ENCODE results near the gene ATP2B3. TPM values are rescaled to one million over a fixed set of nuclear protein-coding genes. Genes with fewer than 3 reads are reported as not detected.

ATP2B3 gene
- total RNA-seq = not detected in 2 replicates

DNA sequence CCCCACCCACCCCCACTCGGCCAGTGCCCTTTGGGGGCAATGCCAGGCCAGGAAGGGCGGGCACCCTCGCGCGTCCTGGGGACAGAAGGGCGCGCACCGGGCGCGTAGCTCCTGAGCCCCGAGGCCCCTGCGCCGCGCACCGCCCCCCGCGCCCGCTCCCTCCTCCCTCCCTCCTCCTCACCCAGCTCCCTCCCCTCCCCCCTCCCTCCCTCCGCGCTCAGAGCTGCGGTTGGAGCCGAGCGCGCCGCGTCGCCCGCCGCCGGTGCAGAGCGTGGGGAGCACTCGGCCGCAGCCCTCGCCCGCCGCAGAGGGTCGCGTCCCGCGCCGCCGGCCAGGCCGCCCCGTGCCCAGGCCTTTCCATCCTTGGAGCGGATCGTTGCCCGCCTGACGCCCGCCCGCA is at the start of gene ATP2B3:
Gene ATP2B3 (plus strand): TSS at position 220 of the 400 bp plus-strand sequence. CDS start 18,606 bp downstream, outside the sequence.
- peaks cover 18% of the 10 kb centered on the region for H3K27me3 Mint-ChIP-seq (ENCODE audit: low read depth)
- no peaks in the 10 kb centered on the region for H3K36me3 Mint-ChIP-seq (ENCODE audit: low read depth)
- DNase-seq (ENCODE audit: low spot score) = no peak
- no peak within 1 kb of the TSS for H3K4me3 Mint-ChIP-seq (ENCODE audit: low read depth)
- intact Hi-C loops (cut with micrococcal nuclease) = no loop called here
- no peaks in the 10 kb centered on the region for H3K9me3 Mint-ChIP-seq
- H3K27ac Mint-ChIP-seq = no peak within 1 kb of the TSS
- H3K4me1 Mint-ChIP-seq (ENCODE audit: low read depth) = no peaks in the 10 kb centered on the region

DNA sequence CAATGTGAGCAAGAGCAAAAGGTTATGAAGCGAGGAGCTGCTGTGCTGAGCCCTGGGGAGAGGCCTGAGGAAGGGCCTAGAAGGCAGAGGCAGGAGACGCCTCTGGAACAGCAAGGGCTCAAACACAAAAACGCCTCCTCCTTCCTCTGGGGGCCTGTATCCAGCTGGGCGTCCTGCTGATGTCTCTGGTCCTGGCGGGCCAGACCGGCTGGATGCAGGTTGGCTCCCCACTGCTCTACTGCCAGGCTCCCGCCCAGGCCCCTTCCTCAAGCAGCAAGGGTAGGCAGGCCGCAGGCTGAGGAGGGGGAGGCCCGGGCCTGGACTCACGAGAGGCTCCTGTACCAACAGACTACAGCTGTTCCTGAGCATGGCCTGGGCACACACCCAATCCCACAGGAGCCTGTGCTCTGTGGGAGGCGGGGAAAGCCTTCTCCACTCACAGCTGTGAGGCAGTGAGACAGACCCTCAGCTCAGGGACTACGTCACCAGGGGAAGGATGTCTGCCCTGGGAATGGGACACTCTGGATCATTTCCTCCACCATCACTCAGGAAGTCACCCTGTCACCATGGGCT is 49.3 kb upstream of the ATP2B3 start:
- Mint-ChIP-seq H3K4me3 (ENCODE audit: low read depth) (no peak overlapping the region), H3K27me3 (ENCODE audit: low read depth) (no peaks in the 10 kb centered on the region), H3K27ac (no peak overlapping the region), H3K36me3 (ENCODE audit: low read depth) (peaks cover 10% of the 10 kb centered on the region), H3K4me1 (ENCODE audit: low read depth) (peaks cover 2% of the 10 kb centered on the region), H3K9me3 (no peaks in the 10 kb centered on the region)
- intact Hi-C loops (cut with micrococcal nuclease) = no loop called here
- DNase-seq (ENCODE audit: low spot score) = no peak

DNA sequence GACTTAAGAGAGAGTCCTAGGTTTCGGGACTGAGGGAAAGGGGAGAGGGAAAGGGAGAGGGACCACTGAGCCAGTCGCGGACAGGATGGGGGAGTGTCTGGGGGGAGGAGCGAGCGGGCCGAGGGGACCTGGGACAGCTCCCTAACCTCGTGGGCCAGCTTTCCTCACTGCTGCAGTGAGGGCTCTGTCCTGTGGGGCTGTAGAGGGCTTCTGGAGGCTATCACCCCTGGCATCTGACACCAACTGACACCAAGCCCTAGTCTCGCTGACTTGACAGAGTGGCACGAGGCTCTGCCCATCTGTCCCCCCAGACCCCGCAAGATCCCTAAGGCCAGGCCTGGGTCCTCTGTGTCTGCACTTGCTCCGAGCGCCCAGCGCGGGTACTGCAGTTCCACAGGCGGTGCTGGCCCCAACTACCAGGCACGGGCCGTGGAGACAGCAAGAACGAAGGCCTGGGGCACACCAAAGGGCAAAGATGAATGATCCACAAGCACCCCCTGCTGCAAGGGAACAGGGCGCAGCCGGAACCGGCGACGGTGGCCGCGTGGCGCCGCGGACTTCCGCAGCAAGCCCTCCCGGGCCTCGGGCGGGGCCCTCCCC is 47.5 kb upstream of the ATP2B3 start:
- Mint-ChIP-seq H3K27ac (peak overlapping the region; percentile 72), H3K4me1 (ENCODE audit: low read depth) (peaks cover 2% of the 10 kb centered on the region), H3K9me3 (no peaks in the 10 kb centered on the region), H3K4me3 (ENCODE audit: low read depth) (peak overlapping the region; percentile 84), H3K27me3 (ENCODE audit: low read depth) (no peaks in the 10 kb centered on the region), H3K36me3 (ENCODE audit: low read depth) (peaks cover 7% of the 10 kb centered on the region)
- intact Hi-C loops (cut with micrococcal nuclease) = loop anchor here (5.0 kb wide), 2 partner anchors 127 to 513 kb away; partner anchors contain the start of gene CCNQ
- peak; percentile 12 for DNase-seq (ENCODE audit: low spot score)

DNA sequence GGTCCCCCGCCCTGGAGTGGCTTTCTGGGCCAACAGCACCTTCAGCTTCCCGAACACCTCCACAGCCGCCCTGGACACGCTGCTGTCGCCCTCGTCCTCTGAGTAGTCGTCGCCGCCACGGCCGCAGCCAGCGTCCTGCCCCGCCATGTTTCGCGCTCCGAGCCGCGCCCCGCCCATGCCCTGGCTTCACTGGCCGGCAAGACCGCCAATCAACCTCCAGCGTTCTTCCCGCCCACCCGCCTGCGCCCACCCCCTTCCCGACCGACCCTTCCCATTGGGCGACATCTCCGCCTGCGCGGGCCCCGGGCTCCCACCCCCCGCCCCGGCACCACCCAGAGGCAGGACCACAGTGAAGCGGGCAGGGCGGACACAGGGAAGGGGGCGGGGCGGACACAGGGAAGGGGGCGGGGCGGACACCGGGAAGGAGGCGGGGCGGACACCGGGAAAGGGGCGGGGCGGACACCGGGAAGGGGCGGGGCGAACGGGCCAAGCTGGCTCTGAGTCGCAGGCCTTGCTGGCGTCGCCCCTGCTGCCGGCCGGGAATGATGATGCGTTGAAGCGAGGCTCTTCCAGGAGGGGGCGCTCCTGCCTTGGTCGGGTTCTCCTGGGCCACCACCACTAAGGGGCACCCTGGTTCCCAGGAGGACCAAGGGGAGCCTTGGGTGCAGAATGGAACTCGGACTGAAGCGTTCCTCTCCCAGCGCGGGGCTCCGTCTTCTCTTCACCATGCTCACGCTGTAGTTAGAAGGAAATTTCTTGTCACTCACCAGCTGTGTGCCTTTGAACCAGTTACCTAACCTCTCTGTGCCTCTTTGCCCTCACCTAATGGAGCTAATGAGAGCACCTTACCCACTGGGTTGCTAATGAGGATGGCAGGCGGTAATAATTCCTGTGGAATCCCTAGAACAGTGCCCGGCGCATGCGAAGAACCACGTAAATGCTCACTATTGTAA is 46.8 kb upstream of the ATP2B3 start, which contains the start of gene HAUS7:
Gene HAUS7 (minus strand): TSS at position 166 of the 953 bp plus-strand sequence. CDS start 19 bp downstream, at position 147.
- Mint-ChIP-seq H3K9me3 (no peaks in the 10 kb centered on the region), H3K4me3 (ENCODE audit: low read depth) (peak within 1 kb of the TSS; percentile 84), H3K27me3 (ENCODE audit: low read depth) (no peaks in the 10 kb centered on the region), H3K36me3 (ENCODE audit: low read depth) (peaks cover 7% of the 10 kb centered on the region), H3K4me1 (ENCODE audit: low read depth) (peaks cover 2% of the 10 kb centered on the region), H3K27ac (peak within 1 kb of the TSS; percentile 72)
- DNase-seq (ENCODE audit: low spot score) = peak; percentile 81
- intact Hi-C loops (cut with micrococcal nuclease) = loop anchor here (1.0 to 5.0 kb wide), 3 partner anchors 37 to 513 kb away; partner anchors contain the start of gene CCNQ

DNA sequence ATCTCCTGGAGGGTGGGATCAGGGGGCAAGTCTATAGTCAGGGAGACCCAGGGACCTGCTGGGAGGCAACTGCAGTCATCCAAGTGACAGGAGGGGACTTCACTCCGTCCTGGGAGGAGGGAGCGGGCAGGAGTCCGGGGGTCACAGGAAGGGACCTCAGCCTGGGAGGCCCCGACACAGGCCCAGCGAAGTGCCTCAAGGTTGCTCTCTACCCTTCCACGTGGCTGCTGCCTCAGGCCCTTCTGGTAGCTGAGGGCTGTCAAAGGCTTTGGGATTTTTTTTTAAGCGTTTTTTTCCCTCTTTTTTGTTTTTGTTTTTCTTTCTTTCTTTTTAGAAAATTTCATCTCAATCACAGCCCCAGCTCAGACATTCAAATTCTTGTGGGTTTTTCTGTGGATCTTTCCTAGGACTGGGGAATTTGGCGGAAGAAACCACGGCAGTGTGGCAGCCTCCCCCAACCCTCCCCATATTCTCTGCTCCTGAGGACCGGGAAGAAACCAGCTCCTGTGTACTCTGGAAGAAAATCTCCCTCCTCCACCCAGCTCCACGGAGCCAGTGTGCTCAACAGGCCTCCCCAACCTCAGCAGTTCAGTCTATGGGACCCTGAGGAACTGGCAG is 45.7 kb upstream of the ATP2B3 start:
- H3K4me3 Mint-ChIP-seq (ENCODE audit: low read depth) = no peak overlapping the region
- H3K9me3 Mint-ChIP-seq = no peaks in the 10 kb centered on the region
- H3K27ac Mint-ChIP-seq = no peak overlapping the region

DNA sequence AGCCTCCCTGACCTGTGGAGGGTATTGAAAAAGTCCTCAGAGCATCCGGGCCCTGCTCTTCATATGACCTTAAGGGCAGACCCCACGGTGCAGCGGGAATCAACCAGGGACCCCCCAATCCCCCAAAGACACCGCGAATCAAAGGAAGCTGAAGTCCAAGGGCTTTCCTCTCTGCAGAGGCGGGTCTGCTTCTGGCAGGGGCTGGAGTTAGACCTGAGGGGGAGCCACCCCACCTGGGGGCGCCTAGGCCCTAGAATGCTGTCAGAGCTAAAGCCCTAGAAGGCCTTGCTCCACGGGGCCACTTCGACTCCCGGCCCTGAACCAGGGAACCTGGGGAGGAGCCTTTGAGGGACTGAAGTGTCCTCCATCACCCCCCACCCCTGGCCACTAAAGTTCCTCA is 44.3 kb upstream of the ATP2B3 start:
- DNase-seq (ENCODE audit: low spot score) = no peak
- no peaks in the 10 kb centered on the region for H3K9me3 Mint-ChIP-seq
- peaks cover 2% of the 10 kb centered on the region for H3K4me1 Mint-ChIP-seq (ENCODE audit: low read depth)
- intact Hi-C loops (cut with micrococcal nuclease) = loop anchor here (5.0 kb wide), 2 partner anchors 124 to 516 kb away; partner anchors contain the start of gene CCNQ
- H3K27ac Mint-ChIP-seq = no peak overlapping the region
- no peak overlapping the region for H3K4me3 Mint-ChIP-seq (ENCODE audit: low read depth)
- no peaks in the 10 kb centered on the region for H3K36me3 Mint-ChIP-seq (ENCODE audit: low read depth)
- H3K27me3 Mint-ChIP-seq (ENCODE audit: low read depth) = no peaks in the 10 kb centered on the region

More for the DNA sequence above, 45.7 kb upstream of the ATP2B3 start:
- DNase-seq (ENCODE audit: low spot score) = no peak
- Mint-ChIP-seq H3K4me1 (ENCODE audit: low read depth) (peaks cover 2% of the 10 kb centered on the region), H3K36me3 (ENCODE audit: low read depth) (peaks cover 7% of the 10 kb centered on the region), H3K27me3 (ENCODE audit: low read depth) (no peaks in the 10 kb centered on the region)
- intact Hi-C loops (cut with micrococcal nuclease) = loop anchor here (1.0 to 5.0 kb wide), 3 partner anchors 36 to 514 kb away; partner anchors contain the start of gene CCNQ

DNA sequence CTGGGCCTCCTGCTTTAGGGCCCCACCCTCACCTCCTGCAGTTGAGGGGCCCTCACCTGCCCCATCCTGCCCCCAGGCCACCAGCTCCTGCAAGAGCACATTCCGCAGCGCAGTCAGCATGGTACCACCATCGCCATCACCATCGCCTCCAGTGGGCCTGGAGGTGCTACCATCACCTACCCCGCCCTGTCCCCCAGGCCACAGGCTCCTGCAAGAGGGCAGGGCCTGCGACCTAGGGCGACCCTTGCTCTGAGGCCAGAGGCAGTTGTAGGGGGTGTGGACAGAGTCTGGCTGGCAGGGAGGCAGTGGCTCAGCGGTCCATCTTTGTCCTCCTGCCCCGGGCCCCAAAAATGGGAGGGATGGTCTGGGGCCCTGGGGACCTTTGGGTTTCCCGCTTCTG is 43.2 kb upstream of the ATP2B3 start:
- Mint-ChIP-seq H3K4me1 (ENCODE audit: low read depth) (peaks cover 2% of the 10 kb centered on the region), H3K27me3 (ENCODE audit: low read depth) (no peaks in the 10 kb centered on the region), H3K9me3 (no peaks in the 10 kb centered on the region), H3K27ac (no peak overlapping the region), H3K36me3 (ENCODE audit: low read depth) (no peaks in the 10 kb centered on the region), H3K4me3 (ENCODE audit: low read depth) (no peak overlapping the region)
- DNase-seq (ENCODE audit: low spot score) = no peak
- intact Hi-C loops (cut with micrococcal nuclease) = loop anchor here (5.0 kb wide), 2 partner anchors 123 to 517 kb away; partner anchors contain the start of gene CCNQ

DNA sequence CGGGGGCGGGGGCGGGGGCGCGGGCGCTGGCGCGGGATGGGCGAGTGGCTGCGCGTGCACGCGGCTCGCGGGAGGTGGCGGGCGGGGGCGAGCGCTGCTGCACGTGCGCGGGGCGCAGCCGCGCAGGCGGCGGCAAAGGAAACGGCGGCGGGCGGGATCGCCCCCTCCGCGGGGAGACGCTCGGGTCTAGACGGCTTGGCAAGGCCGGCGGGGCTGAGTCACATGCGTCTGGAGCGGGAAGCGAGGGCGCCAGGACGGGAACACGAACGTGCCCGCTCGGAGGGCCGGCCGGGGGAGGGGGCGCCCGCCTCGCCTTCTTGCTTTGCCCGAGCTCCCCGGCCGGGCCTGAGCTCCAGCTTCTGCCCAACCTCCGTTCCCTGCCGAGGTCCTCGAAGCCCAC is 42.7 kb upstream of the ATP2B3 start:
- DNase-seq (ENCODE audit: low spot score) = peak; percentile 9
- peaks cover 2% of the 10 kb centered on the region for H3K4me1 Mint-ChIP-seq (ENCODE audit: low read depth)
- H3K9me3 Mint-ChIP-seq = no peaks in the 10 kb centered on the region
- H3K4me3 Mint-ChIP-seq (ENCODE audit: low read depth) = no peak overlapping the region
- intact Hi-C loops (cut with micrococcal nuclease) = loop anchor here (5.0 kb wide), 2 partner anchors 123 to 517 kb away; partner anchors contain the start of gene CCNQ
- H3K27me3 Mint-ChIP-seq (ENCODE audit: low read depth) = no peaks in the 10 kb centered on the region
- H3K27ac Mint-ChIP-seq = no peak overlapping the region
- no peaks in the 10 kb centered on the region for H3K36me3 Mint-ChIP-seq (ENCODE audit: low read depth)

DNA sequence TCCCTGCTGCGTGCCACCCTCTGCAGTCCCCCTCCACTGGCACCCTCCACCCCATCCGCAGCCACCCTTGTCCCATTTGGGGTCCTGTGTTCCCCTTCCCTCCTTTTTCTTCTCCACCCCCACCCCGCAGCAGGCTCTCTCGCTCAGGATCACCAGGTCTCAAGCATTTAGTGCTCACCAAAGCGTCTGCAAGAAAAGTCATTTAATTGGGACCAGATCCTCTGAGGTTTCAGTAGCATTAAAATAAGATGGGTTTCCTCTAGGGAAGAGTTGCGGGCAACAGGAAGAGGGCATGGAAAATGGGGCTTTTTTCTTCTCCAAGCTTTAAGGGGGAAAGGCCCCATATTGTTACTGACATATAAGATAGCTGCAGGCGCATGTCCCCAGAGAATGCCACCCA is 42.2 kb upstream of the ATP2B3 start:
- intact Hi-C loops (cut with micrococcal nuclease) = no loop called here
- Mint-ChIP-seq H3K27me3 (ENCODE audit: low read depth) (no peaks in the 10 kb centered on the region), H3K4me3 (ENCODE audit: low read depth) (no peak overlapping the region), H3K36me3 (ENCODE audit: low read depth) (no peaks in the 10 kb centered on the region), H3K4me1 (ENCODE audit: low read depth) (peaks cover 2% of the 10 kb centered on the region), H3K9me3 (no peaks in the 10 kb centered on the region), H3K27ac (no peak overlapping the region)
- no peak for DNase-seq (ENCODE audit: low spot score)

DNA sequence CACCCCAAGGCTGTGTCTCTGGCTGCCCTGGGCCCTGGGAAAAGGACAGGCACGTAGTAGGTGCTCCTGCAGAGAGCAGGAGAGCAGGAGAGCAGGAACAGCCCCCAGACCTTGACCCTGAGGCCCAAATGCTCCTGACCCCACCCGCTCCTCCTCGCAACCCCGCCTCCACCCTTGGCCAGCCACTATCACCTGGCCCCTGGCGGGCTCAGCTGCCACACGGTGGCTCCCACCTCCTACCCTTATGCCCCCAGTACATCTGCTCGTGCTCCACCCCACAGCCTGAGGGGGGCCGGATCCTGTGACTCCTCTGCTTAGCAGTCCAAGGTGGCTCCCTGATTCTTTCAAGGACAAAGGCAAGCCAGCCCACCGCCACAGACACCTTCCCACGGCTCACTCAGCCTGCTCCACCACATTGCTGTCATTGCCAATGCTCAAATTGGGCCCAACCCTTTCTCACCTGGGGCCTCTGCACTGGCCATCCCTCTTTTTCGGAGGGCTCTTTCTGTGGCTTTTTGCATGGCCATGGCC is 41.6 kb upstream of the ATP2B3 start:
- Mint-ChIP-seq H3K4me3 (ENCODE audit: low read depth) (no peak overlapping the region), H3K27ac (no peak overlapping the region)
- intact Hi-C loops (cut with micrococcal nuclease) = no loop called here

DNA sequence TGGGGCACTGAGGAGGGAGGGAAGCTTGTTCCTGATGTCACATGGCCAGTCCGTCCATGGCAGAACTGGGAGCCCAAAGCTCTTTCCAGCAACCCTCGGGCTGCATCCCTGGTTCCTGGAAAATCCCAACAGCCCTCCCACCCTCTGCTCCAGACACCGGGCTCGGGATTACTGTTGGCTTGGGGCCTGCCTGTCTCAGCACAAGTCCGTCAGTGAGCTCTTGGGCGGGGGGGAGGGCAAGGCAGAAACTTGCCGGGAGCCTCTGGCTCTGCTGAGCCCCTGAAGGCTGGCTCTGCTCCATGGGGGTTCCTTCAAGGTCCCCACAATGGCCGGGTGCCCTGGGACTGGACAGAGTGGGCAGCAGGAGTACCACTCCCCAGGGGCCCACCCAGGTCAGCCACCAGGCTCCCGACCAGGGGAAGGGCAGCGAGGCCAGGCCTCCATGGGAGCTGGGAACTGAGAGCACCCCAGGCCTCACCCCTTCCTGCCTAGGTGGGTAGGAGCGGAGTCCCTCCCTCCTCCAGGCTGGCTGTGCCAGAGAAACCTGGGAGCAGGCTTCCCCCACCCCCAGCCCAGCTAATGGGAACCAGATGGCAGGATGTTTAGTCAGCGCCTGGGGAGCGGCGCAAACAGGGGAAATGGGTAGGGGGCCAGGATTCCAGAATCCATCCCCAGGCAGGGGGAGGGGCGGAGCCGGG is 40.6 kb upstream of the ATP2B3 start:
- Mint-ChIP-seq H3K4me3 (ENCODE audit: low read depth) (no peak overlapping the region), H3K36me3 (ENCODE audit: low read depth) (no peaks in the 10 kb centered on the region), H3K9me3 (no peaks in the 10 kb centered on the region), H3K4me1 (ENCODE audit: low read depth) (no peaks in the 10 kb centered on the region), H3K27ac (no peak overlapping the region), H3K27me3 (ENCODE audit: low read depth) (no peaks in the 10 kb centered on the region)
- intact Hi-C loops (cut with micrococcal nuclease) = no loop called here
- no peak for DNase-seq (ENCODE audit: low spot score)

More for the DNA sequence above, 41.6 kb upstream of the ATP2B3 start:
- H3K36me3 Mint-ChIP-seq (ENCODE audit: low read depth) = no peaks in the 10 kb centered on the region
- no peaks in the 10 kb centered on the region for H3K9me3 Mint-ChIP-seq
- DNase-seq (ENCODE audit: low spot score) = no peak
- no peaks in the 10 kb centered on the region for H3K27me3 Mint-ChIP-seq (ENCODE audit: low read depth)
- peaks cover 2% of the 10 kb centered on the region for H3K4me1 Mint-ChIP-seq (ENCODE audit: low read depth)

Data from activated T-helper 2 cell treated with anti-CD3 and anti-CD28 coated beads, Interferon-gamma antibody, Interleukin-2, Interleukin-4, amounts not matched to agents 10 μg/mL and 5 μg/mL and 100 μg/mL, durations not matched to agents 14 hours and 24 hours and 36 hours (primary cell).